Heart left ventricle (tissue), 16 donors: ENCODE measurements around the gene PHACTR3. TPM values are rescaled to one million over a fixed set of nuclear protein-coding genes. Genes with fewer than 3 reads are reported as not detected.
A peak's percentile ranks its signal among the peaks of the same experiment; 100 is the strongest.

Experiments
- ATAC-seq, 4 donors: fragments of 200-7000 bp; cut with Tn5 transposase; one replicate each; pipeline ENCODE4 v1.9.1; 2020 to 2022; ENCODE audit warnings: moderate library complexity in 4 of 4, mild to moderate bottlenecking in 3 of 4, moderate number of reproducible peaks in 1 of 4
- DNase-seq, 5 donors: peaks; one replicate each; pipeline ENCODE4 v3.0.0-alpha.2; 2020
- H3K27ac ChIP-seq, 12 donors: fragments of 200-600 bp; sonication (generic) in 4 of 12; one replicate each; pipeline versions ENCODE4 v1.5.0 to v1.8.0; 2016 to 2022; ENCODE audit warnings: mild to moderate bottlenecking in 2 of 12
- H3K27me3 ChIP-seq, 9 donors: fragments of 200-600 bp; sonication (generic) in 2 of 9; one replicate each; pipeline versions ENCODE4 v1.5.1 to v1.8.0; 2016 to 2022; ENCODE audit warnings: mild to moderate bottlenecking in 3 of 9
- H3K36me3 ChIP-seq, 9 donors: fragments of 200-600 bp; sonication (generic) in 2 of 9; one replicate each; pipeline versions ENCODE4 v1.5.0 to v1.8.0; 2018 to 2022; ENCODE audit warnings: mild to moderate bottlenecking in 2 of 9
- H3K4me1 ChIP-seq, 12 donors: fragments of 200-600 bp; sonication (generic) in 4 of 12; one replicate each; pipeline versions ENCODE4 v1.5.0 to v1.8.0; 2016 to 2022; ENCODE audit warnings: mild to moderate bottlenecking in 3 of 12
- H3K4me3 ChIP-seq, 12 donors: fragments of 200-600 bp; sonication (generic) in 4 of 12; one replicate each; pipeline versions ENCODE4 v1.5.0 to v1.8.0; 2017 to 2022; ENCODE audit warnings: mild to moderate bottlenecking in 9 of 12, moderate library complexity in 4 of 12
- H3K9me3 ChIP-seq, 12 donors: fragments of 200-600 bp; sonication (generic) in 4 of 12; one replicate each; pipeline versions ENCODE4 v1.5.0 to v1.8.0; 2016 to 2022; ENCODE audit warnings: mild to moderate bottlenecking in 1 of 12
- POLR2A ChIP-seq, 2 donors: fragments of 450-650 bp; IDR thresholded peaks; one replicate each; pipeline ENCODE4 v1.6.1; 2017; ENCODE audit warnings: antibody characterized with exemption in 2 of 2, mild to moderate bottlenecking in 2 of 2, moderate library complexity in 2 of 2
- WGBS, 4 donors: extraction: QIAGEN DNeasy Blood & Tissue Kit in 2 of 4; methylation state at CpG; one replicate each; pipeline versions ENCODE4 v1.1.5 to v1.1.7; 2013 to 2018; 5-methylcytosine and 5-hydroxymethylcytosine counted together
- intact Hi-C, 10 donors: fragments of 100-400 bp; cut with DNase I; formaldehyde crosslinking; loops; one replicate each; pipeline versions ENCODE4 v1.11.1 to v1.14.2; 2022
- polyA plus RNA-seq, 2 donors: library from polyadenylated mRNA; stranded (reverse); fragments of 200-250 nt; gene quantifications; one replicate each; pipeline ENCODE4 v1.2.3, GENCODE V29; 2013
- total RNA-seq, 9 donors: library from RNA; depleted of rRNA in 2 of 9; stranded (reverse); fragments of >200 nt in 2 of 9; fragmentation: NEBNext Ultra II Directional in 3 of 9; extraction: Animal tissue kit (Norgen Biotek cat#: 25700) in 3 of 9; gene quantifications; one replicate each; pipeline versions ENCODE4 v1.1.0 to v1.2.4, GENCODE V29; 2016 to 2023
- TF ChIP-seq, protein P1 (sequence below), 12 donors: fragments of 200-600 bp; sonication (generic) in 4 of 12; IDR thresholded peaks; one replicate each; pipeline versions ENCODE4 v1.5.0 to v1.8.0; 2018 to 2022; ENCODE audit warnings: antibody characterized with exemption in 12 of 12, mild to moderate bottlenecking in 5 of 12
- donor health status: ischemic (EF 13 %, LVEDD 7.1; RV severe dilation, severe dysfunction).
- donor health status: healthy with polysubstance abuse.
- donor health status: DM: no; HTN: yes; CAD: no.
- donor health status: DM: no; HTN: no; CAD: no.
- donor health status: ischemic (EF 25% LVEDD 6.9; RV normal size, moderate dysfunction).
- donor health status: ischemic (EF 25% LVEDD 5.7; RV mildly dilated, moderate dysfunction).
- donor health status: healthy.
- donor health status: DM: yes; HTN: yes; CAD: no.
- donor health status: ischemic (EF 35%, LVEDD 5.7; RV mildly dilated, moderate dysfunction).
- donor health status: nonischemic (EF 11% LVEDD 7.7; RV severe dilation, severe dysfunction).
- donor health status: DM: yes; HTN: yes; CAD: no.
- donor health status: PGD.
- donor health status: ischemic (EF 29% LVEDD 5.4; RV normal size, mild dysfunction).
- donor health status: nonischemic (EF 23%, LVEDD 6.1; RV moderate dilation, normal function).

Gene PHACTR3
- total and polyA plus RNA-seq, 11 donors = 0.19 to 14.6 (median 3.5) TPM

DNA sequence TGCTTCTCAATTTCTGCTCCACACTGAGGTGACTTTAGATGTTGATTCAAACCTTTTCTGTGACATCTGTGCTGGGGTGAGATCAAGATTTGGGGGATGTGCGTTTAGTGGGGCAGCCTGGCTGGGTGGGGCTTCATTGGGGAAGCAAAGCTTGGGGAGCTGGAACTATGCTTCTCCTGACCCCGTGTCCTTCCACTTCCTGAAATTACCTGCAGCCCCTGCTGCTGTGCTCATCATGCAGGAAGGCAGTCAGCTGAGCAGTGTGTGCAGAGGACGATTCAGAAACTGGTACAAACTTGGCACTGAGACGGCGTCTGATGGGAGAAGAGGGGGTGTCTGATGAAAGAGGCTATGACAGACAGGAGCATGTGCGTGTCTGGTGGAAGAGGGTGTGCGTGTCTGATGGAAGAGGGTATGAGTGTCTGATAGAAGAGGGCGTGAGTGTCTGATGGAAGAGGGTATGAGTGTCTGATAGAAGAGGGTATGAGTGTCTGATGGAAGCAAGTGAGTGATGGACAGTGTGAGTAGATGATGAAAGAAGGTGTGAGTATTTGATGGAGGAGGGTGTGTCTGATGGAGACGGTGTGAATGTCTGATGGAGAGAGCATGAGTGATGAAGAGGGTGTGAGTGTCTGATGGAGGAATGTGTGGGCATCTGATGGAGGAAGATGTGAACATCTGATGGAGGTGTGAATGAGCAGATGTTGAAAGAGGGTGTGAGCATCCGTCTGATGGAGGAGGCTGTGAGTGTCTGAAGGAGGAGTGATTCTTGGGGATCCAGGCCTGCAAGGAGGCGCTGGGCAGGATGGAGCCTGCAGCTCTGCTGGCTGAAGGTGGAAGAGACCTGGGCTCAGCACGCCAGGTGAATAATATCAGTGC lies 225.7 kb downstream of the PHACTR3 start:
- no peak for TF ChIP-seq POLR2A (IDR thresholded peaks at IDR 0.05)
- TF ChIP-seq, protein P1, sequence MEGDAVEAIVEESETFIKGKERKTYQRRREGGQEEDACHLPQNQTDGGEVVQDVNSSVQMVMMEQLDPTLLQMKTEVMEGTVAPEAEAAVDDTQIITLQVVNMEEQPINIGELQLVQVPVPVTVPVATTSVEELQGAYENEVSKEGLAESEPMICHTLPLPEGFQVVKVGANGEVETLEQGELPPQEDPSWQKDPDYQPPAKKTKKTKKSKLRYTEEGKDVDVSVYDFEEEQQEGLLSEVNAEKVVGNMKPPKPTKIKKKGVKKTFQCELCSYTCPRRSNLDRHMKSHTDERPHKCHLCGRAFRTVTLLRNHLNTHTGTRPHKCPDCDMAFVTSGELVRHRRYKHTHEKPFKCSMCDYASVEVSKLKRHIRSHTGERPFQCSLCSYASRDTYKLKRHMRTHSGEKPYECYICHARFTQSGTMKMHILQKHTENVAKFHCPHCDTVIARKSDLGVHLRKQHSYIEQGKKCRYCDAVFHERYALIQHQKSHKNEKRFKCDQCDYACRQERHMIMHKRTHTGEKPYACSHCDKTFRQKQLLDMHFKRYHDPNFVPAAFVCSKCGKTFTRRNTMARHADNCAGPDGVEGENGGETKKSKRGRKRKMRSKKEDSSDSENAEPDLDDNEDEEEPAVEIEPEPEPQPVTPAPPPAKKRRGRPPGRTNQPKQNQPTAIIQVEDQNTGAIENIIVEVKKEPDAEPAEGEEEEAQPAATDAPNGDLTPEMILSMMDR (IDR thresholded peaks at IDR 0.05) = no peak
- no peak for DNase-seq
- H3K27ac ChIP-seq = no peak overlapping the region
- peaks cover 0 to 39% (median 3%) of the 10 kb centered on the region in 12 donors for H3K4me1 ChIP-seq
- H3K4me3 ChIP-seq = no peak overlapping the region
- WGBS, 4 donors = 64 to 76% (median 68%) methylated on average over 12 of the region's 12 CpGs
- intact Hi-C loops = loop anchor here in 2 of 10 donors (10.0 kb wide), 1 partner anchor 245 kb away; no protein-coding TSS in a partner anchor
- no peaks in the 10 kb centered on the region for H3K9me3 ChIP-seq
- no peaks in the 10 kb centered on the region for H3K36me3 ChIP-seq
- no peak for ATAC-seq
- H3K27me3 ChIP-seq = no peaks in the 10 kb centered on the region

DNA sequence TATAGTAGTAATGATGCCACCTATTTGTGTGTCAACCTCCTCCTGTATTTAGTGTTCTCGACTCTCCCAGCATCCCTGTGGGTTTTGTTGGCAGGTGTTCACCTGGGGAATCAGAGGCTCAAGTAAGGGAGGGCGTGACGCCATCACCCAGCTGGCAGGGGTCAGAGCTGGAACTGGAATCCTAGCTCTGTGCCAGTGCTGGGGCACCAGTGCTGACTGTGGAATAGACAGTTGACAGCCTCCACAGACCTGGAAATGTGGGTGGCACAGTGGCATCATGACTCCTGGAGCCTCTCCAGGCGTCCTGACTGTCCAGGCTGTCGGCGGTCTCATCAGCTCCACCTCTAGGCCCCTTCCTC lies 226.3 kb downstream of the PHACTR3 start:
- H3K27ac ChIP-seq = no peak overlapping the region
- H3K27me3 ChIP-seq = no peaks in the 10 kb centered on the region
- peaks cover 0 to 45% (median 8%) of the 10 kb centered on the region in 12 donors for H3K4me1 ChIP-seq
- ATAC-seq (peak in 3 of 4 donors; percentile 21 to 38 (median 36)), DNase-seq (no peak)
- TF ChIP-seq, protein P1 (IDR thresholded peaks at IDR 0.05) = no peak
- H3K9me3 ChIP-seq = no peaks in the 10 kb centered on the region
- WGBS, 4 donors = 59 to 82% (median 73%) methylated on average over 4 to 6 of the region's 6 CpGs
- no peak overlapping the region for H3K4me3 ChIP-seq
- H3K36me3 ChIP-seq = no peaks in the 10 kb centered on the region
- intact Hi-C loops = loop anchor here in 2 of 10 donors (10.0 kb wide), 1 partner anchor 246 kb away; no protein-coding TSS in a partner anchor

DNA sequence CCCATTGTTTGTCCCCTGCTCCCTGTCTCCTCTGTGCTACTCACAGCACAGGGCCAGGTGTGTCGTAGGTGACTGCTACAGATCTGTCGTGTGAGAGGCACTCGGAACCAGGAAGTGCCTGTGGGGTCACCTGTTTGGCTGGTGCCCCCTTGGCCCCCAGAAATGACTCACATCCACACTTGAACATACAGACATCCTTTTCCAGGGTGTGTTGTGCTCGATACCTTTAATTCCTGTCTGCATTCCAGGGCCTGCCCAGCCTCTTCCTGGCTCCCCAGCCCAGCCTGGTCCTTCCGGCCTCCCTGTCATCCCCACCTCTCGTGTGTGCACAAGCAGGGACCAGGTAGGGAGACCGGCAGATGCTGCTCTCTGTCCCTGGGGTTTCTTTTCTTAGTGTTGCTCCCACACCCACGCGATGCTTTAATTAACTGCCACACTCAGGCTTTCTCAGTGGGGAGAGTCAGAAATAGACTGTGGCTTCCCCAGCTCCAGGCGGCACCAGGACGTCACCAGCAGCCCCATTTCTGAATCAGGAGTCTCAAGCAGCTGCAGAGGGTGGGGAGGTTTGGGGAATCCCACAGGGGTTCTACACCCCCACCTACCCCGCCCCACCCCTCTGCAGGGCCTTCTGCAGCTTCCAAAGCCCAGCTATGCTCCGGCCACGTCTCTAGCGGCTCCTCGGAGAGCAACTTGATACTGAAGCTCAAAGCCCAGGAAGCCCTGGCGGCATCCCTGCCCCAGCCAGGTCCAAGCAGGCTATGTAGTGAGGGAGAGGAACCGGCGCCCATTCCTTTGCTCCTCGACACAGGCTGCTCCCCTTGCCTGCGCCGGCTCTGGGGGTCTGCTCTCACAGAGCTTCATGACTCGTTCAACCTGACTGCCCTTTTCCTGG lies 226.9 kb downstream of the PHACTR3 start:
- Histone ChIP-seq H3K36me3 (no peaks in the 10 kb centered on the region), H3K4me1 (peaks cover 0 to 48% (median 14%) of the 10 kb centered on the region in 12 donors), H3K4me3 (no peak overlapping the region), H3K9me3 (no peaks in the 10 kb centered on the region), H3K27ac (no peak overlapping the region), H3K27me3 (no peaks in the 10 kb centered on the region)
- intact Hi-C loops = loop anchor here in 2 of 10 donors (10.0 kb wide), 1 partner anchor 246 kb away; no protein-coding TSS in a partner anchor
- ATAC-seq (no peak), DNase-seq (no peak)
- 52 to 65% (median 58%) methylated on average over 21 to 23 of the region's 23 CpGs for WGBS, 4 donors
- no peak for TF ChIP-seq POLR2A (IDR thresholded peaks at IDR 0.05)
- TF ChIP-seq, protein P1 (IDR thresholded peaks at IDR 0.05) = no peak

DNA sequence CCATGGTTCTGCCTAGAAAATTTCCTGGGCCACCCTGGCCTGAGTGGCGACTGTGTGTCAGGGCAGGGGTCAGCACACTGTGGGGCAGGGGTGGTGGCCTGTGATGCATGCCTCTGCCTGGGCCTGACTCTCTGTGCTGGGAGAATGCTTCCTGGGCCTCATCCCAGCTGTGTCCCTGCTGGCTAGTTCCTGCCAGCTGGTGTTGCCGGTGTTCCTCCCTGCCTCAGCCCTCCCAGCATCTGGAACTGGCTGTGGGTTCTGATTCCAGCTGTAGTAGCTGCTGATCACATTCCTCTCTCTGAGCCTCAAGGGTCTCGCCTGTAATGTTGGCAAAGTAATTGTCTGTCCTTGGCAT lies 227.6 kb downstream of the PHACTR3 start:
- peak in 1 of 5 donors; percentile 49 for DNase-seq
- Histone ChIP-seq H3K4me3 (no peak overlapping the region), H3K27ac (no peak overlapping the region), H3K9me3 (no peaks in the 10 kb centered on the region), H3K36me3 (no peaks in the 10 kb centered on the region), H3K27me3 (no peaks in the 10 kb centered on the region), H3K4me1 (peaks cover 0 to 52% (median 17%) of the 10 kb centered on the region in 12 donors)
- intact Hi-C loops = loop anchor here in 2 of 10 donors (10.0 kb wide), 1 partner anchor 247 kb away; no protein-coding TSS in a partner anchor
- ATAC-seq = peak in 1 of 4 donors; percentile 34
- 40 to 91% (median 58%) methylated on average over 1 to 3 of the region's 3 CpGs for WGBS, 4 donors
- TF ChIP-seq, protein P1 (IDR thresholded peaks at IDR 0.05) = no peak
- no peak for TF ChIP-seq POLR2A (IDR thresholded peaks at IDR 0.05)
